Skeletal muscle tissue (tissue), 4 donors: ENCODE results near the gene HDDC3. TPM values are rescaled to one million over a fixed set of nuclear protein-coding genes. Genes with fewer than 3 reads are reported as not detected.

Experiments
- H3K27ac ChIP-seq: one replicate; pipeline ENCODE4 v1.7.0; 2013; ENCODE audit warnings: mild to moderate bottlenecking, low read depth, low read length, inconsistent platforms
- H3K27me3 ChIP-seq, 3 donors: one replicate each; pipeline ENCODE4 v1.7.0; 2013; ENCODE audit warnings: low read length in 3 of 3; ENCODE audit not compliant: control insufficient read depth in 3 of 3, insufficient read depth in 3 of 3
- H3K36me3 ChIP-seq, 3 donors: one replicate each; pipeline ENCODE4 v1.7.0; 2013; ENCODE audit warnings: low read length in 3 of 3; ENCODE audit not compliant: control insufficient read depth in 3 of 3, insufficient read depth in 3 of 3
- H3K4me1 ChIP-seq, 3 donors: one replicate each; pipeline ENCODE4 v1.7.0; 2013; ENCODE audit warnings: low read length in 3 of 3, mild to moderate bottlenecking in 3 of 3; ENCODE audit not compliant: control insufficient read depth in 3 of 3, insufficient read depth in 3 of 3
- H3K4me3 ChIP-seq, 3 donors: one replicate each; pipeline ENCODE4 v1.7.0; 2013; ENCODE audit warnings: low read length in 3 of 3
- H3K9ac ChIP-seq, 3 donors: one replicate each; pipeline ENCODE4 v1.7.0; 2013; ENCODE audit warnings: low read length in 3 of 3, mild to moderate bottlenecking in 3 of 3, moderate library complexity in 2 of 3, low read depth in 1 of 3
- H3K9me3 ChIP-seq, 3 donors: one replicate each; pipeline ENCODE4 v1.7.0; 2013; ENCODE audit warnings: low read length in 3 of 3; ENCODE audit not compliant: control insufficient read depth in 3 of 3
- total RNA-seq: library from RNA; depleted of rRNA; stranded (reverse); fragments of >200 nt; gene quantifications from one replicate; pipeline ENCODE4 v1.2.3, GENCODE V29; 2014
- donor health status: Osteomylitis.

The HDDC3 gene
- total RNA-seq, 1 donor from 2014 or later, result 5.7 TPM

- Histone ChIP-seq H3K4me1 (no peaks in the 10 kb centered on the region), H3K9ac (no peak overlapping the region), H3K36me3 (peaks cover 71 to 80% (median 75%) of the 10 kb centered on the region in 3 donors), H3K9me3 (no peaks in the 10 kb centered on the region), H3K27ac (no peak overlapping the region), H3K27me3 (no peaks in the 10 kb centered on the region), H3K4me3 (no peak overlapping the region)
Measured at GRCh38 chr15:90946538-90946937, 14.2 kb upstream of the HDDC3 start.

- H3K27me3 ChIP-seq, result no peaks in the 10 kb centered on the region
- H3K4me1 ChIP-seq, result no peaks in the 10 kb centered on the region
- no peak overlapping the region for H3K4me3 ChIP-seq
- no peak overlapping the region for H3K9ac ChIP-seq
- peaks cover 73 to 80% (median 74%) of the 10 kb centered on the region in 3 donors for H3K36me3 ChIP-seq
- H3K9me3 ChIP-seq, result no peaks in the 10 kb centered on the region
- no peak overlapping the region for H3K27ac ChIP-seq
Measured at GRCh38 chr15:90945091-90945490, 12.7 kb upstream of the HDDC3 start.

DNA sequence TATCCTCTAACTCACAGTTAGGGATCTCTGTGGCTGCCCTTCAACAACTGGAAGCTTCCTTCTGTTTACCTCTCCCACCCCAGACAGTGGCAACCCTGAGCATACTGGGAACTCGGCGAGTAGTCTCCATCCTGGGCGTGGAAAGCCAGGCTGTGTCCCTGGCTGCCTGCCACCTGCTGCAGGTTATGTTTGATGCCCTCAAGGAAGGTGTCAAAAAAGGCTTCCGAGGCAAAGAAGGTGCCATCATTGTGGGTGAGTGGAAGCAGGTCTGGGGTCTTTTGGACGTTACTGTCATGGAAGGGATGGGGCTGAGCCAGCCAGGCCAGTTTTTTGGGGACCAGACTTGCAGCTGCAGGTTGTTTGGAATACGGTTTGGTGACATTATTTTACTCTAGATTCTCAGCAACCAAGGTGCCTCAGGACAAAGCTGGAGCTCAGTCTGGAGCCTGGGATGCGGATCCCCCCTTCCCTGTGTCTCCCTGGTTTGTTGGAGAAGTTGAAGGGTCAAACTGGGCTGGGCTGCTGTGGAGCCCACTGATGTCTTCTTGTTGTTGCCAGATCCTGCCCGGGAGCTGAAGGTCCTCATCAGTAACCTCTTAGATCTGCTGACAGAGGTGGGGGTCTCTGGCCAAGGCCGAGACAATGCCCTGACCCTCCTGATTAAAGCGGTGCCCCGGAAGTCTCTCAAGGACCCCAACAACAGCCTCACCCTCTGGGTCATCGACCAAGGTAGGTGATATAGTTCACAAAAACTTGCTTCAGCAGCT lies 10.2 kb upstream of the HDDC3 start:
- Histone ChIP-seq H3K27ac (no peak overlapping the region), H3K9me3 (no peaks in the 10 kb centered on the region), H3K36me3 (peaks cover 67 to 71% (median 70%) of the 10 kb centered on the region in 3 donors), H3K9ac (no peak overlapping the region), H3K4me3 (no peak overlapping the region), H3K4me1 (no peaks in the 10 kb centered on the region), H3K27me3 (no peaks in the 10 kb centered on the region)

DNA sequence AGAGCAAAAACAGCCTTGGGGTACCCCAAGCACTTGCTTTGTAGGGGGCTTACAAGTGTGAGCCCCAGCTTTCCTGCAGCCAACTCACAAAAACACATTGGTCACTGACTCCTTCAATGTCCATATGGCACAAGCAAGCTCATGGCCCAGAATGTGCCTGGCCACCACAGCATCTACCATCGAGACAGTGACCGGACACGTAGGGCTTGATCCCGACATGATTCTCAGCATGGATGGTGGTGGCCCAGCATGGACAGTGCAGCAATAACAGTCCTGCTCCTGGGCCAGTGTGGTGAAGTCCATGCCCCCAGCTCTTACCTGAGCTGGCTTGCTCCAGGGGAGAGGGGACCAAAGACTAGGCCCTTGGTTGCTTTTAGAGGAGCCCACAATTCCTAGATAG lies 8.7 kb upstream of the HDDC3 start:
- H3K27me3 ChIP-seq, result no peaks in the 10 kb centered on the region
- no peak overlapping the region for H3K27ac ChIP-seq
- H3K4me3 ChIP-seq, result no peak overlapping the region
- no peaks in the 10 kb centered on the region for H3K9me3 ChIP-seq
- peaks cover 5 to 6% (median 5%) of the 10 kb centered on the region in 3 donors for H3K4me1 ChIP-seq
- H3K9ac ChIP-seq, result no peak overlapping the region
- H3K36me3 ChIP-seq, result peaks cover 63 to 69% (median 65%) of the 10 kb centered on the region in 3 donors

GRCh38 chr15:90939756-90940155 lies 7.4 kb upstream of the HDDC3 start:
- peaks cover 11 to 13% (median 13%) of the 10 kb centered on the region in 3 donors for H3K4me1 ChIP-seq
- H3K9ac ChIP-seq, result no peak overlapping the region
- H3K36me3 ChIP-seq, result peaks cover 58 to 68% (median 61%) of the 10 kb centered on the region in 3 donors
- H3K27me3 ChIP-seq, result no peaks in the 10 kb centered on the region
- no peak overlapping the region for H3K4me3 ChIP-seq
- no peak overlapping the region for H3K27ac ChIP-seq
- H3K9me3 ChIP-seq, result no peaks in the 10 kb centered on the region

DNA sequence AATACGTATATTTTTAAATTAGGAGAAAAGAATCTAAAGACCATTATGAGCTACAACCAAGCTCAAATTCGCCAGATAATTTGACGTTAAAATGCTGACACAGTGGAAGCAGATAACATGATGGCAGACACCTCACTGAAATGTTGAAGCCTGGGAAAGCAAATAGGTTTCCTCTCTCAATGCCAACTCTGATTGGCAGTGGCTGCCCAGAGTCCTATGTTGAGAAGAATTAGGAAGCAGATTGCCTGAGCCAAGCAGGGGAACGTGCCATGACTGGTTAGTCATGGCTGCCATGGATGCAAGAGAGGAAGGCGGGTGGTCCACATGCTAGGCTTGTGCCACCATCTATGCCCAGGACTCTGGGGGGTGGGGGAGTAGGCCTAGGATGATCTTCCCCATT lies 5.9 kb upstream of the HDDC3 start:
- Histone ChIP-seq H3K4me1 (peaks cover 20 to 23% (median 21%) of the 10 kb centered on the region in 3 donors), H3K27me3 (no peaks in the 10 kb centered on the region), H3K9me3 (no peaks in the 10 kb centered on the region), H3K9ac (no peak overlapping the region), H3K36me3 (peaks cover 47 to 54% (median 49%) of the 10 kb centered on the region in 3 donors), H3K27ac (no peak overlapping the region), H3K4me3 (no peak overlapping the region)

DNA sequence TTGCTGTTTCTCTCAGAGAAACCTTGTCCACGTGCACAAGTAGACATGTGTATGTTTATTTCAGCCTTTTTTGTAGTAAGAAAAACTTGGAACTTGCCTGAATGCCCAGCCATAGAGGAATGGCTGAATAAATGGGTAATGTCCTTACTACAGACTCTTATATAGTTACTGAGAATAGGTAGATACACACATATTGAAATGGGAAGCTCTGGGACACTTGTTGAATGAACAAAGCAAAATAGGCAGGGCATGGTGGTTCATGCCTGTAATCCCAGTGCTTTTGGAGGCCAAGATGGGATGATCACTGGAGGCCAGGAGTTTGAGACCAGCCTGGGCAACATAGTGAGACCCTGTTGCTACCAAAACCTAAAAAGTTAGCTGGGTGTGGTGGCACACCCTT lies 4.5 kb upstream of the HDDC3 start:
- Histone ChIP-seq H3K9me3 (no peaks in the 10 kb centered on the region), H3K36me3 (peaks cover 33 to 40% (median 35%) of the 10 kb centered on the region in 3 donors), H3K27me3 (no peaks in the 10 kb centered on the region), H3K9ac (peak overlapping the region in 2 of 3 donors; percentile 8 to 33), H3K27ac (no peak overlapping the region), H3K4me3 (no peak overlapping the region), H3K4me1 (peaks cover 29 to 33% (median 31%) of the 10 kb centered on the region in 3 donors)

DNA sequence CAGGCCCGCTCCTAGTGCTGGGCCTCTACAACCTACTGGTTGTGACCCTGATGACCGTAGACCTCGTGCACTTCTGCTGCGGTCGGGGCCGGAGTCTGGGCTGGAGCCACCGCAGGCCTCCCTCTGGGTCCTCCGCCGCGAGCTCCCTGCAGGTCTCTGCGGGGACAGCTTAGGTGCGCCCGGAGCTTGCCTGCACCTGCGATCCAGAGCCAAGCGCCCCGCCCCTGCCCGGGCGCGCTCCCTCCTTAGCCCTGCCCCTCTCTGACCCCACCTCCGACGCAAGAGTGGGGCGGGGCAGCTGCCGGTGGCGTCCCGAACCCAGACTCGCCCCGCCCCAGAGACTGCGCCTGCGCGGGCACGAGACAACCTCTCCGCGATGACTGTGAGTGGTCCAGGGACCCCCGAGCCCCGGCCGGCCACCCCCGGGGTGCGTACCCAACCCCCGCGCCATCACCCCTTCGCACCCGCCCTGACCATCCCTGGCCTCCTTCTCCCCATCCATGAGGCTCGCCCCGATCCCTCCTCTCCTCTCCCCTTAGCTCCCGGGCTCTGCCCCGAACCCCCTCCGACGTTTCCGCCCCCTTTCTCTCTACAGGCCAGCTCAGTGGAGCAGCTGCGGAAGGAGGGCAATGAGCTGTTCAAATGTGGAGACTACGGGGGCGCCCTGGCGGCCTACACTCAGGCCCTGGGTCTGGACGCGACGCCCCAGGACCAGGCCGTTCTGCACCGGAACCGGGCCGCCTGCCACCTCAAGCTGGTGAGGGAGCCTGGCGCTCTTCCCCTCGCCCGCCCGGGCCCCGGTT lies 2.8 kb upstream of the HDDC3 start, which contains the start of gene UNC45A:
TSS of gene UNC45A (plus strand) at position 337 of the 803 bp plus-strand sequence. CDS start at position 377, 40 bp downstream.
- H3K36me3 ChIP-seq, result peaks cover 22 to 28% (median 23%) of the 10 kb centered on the region in 3 donors
- no peaks in the 10 kb centered on the region for H3K9me3 ChIP-seq
- peak within 1 kb of the TSS; percentile 80 to 82 (median 82) for H3K9ac ChIP-seq
- H3K4me1 ChIP-seq, result peaks cover 44 to 47% (median 45%) of the 10 kb centered on the region in 3 donors
- peak within 1 kb of the TSS; percentile 71 for H3K27ac ChIP-seq
- no peaks in the 10 kb centered on the region for H3K27me3 ChIP-seq
- H3K4me3 ChIP-seq, result peak within 1 kb of the TSS; percentile 80 to 86 (median 84)

DNA sequence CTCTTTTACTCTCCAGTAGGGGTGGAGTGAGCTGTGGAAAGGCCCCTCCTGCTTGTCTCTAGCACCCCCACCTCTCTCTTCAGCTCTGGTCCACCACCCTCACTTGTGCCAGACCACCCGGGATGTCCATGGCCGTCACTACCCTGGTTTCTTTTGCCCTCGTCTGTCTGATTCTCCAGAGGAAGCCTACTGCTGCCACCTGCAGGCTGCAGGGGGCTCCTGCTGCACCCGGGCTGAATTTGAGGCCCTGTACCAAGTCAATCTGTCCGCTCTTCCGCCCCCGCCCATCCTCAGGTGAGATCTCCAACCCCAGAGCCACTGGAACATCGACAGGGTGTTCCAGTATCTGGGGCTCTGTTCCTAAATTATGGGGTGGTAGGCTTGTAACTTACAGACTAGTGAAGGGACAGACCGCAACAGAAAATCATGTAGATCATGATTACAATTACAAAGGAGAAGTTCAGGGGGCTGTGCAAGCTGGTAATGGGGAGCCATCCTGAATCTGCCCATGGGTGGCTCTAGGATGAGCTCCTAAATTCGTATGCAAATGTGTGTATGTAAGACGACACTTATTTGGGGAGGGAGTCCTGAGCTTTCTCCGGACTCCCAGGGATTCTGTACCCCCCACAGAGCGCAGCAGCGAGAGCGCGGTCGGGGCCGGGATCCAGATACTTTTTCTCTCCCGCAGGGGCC lies 2.1 kb upstream of the HDDC3 start:
- Histone ChIP-seq H3K9ac (peak overlapping the region; percentile 80 to 82 (median 82)), H3K36me3 (peaks cover 15 to 21% (median 16%) of the 10 kb centered on the region in 3 donors), H3K27me3 (no peaks in the 10 kb centered on the region), H3K27ac (peak overlapping the region; percentile 71), H3K4me1 (peaks cover 44 to 47% (median 47%) of the 10 kb centered on the region in 3 donors), H3K4me3 (peak overlapping the region; percentile 80 to 86 (median 84)), H3K9me3 (no peaks in the 10 kb centered on the region)
